ENCODE measurements around the gene LGALS16. TPM values are rescaled to one million over a fixed set of nuclear protein-coding genes. Genes with fewer than 3 reads are reported as not detected.

The LGALS16 gene
- polyA plus RNA-seq, 1 donor from 2014 or later = not detected

DNA sequence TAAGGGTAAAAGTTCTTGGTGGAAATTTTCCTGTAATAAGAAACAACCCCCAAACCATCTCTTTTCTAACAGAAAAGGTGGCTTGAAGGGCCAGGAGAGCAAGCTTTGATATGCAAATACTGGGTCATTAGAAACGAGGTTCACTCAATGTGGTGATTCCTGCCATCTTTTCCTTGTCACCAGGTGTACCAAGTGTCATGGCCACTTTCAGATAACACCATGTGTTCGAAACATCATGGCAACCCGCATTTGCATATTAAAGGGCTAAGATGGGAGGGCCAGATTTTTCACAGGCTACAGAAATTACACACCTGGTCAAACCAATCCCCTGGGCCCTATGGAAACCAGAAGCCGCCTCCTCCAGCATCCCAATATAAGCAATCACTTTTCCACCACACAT, 15.3 kb downstream of the LGALS16 start:
- no peaks in the 10 kb centered on the region for H3K9me2 ChIP-seq (ENCODE audit: insufficient read depth, low read length)
- TF ChIP-seq TAF1 (IDR thresholded peaks at IDR 0.05; ENCODE audit: low read depth) (no peak), MXI1 (conservative IDR thresholded peaks at IDR 0.05; ENCODE audit: poor library complexity, severe bottlenecking) (no peak), EP300 (conservative IDR thresholded peaks at IDR 0.05; ENCODE audit: poor library complexity, severe bottlenecking) (no peak), EZH2 (IDR thresholded peaks at IDR 0.05; ENCODE audit: borderline replicate concordance, insufficient read depth, low read length, poor library complexity, severe bottlenecking) (no peak), RAD21 (conservative IDR thresholded peaks at IDR 0.05) (no peak), SMC3 (conservative IDR thresholded peaks at IDR 0.05; ENCODE audit: poor library complexity) (no peak), POLR2AphosphoS5 (IDR thresholded peaks at IDR 0.05) (no peak)
- TF ChIP-seq, protein P1, sequence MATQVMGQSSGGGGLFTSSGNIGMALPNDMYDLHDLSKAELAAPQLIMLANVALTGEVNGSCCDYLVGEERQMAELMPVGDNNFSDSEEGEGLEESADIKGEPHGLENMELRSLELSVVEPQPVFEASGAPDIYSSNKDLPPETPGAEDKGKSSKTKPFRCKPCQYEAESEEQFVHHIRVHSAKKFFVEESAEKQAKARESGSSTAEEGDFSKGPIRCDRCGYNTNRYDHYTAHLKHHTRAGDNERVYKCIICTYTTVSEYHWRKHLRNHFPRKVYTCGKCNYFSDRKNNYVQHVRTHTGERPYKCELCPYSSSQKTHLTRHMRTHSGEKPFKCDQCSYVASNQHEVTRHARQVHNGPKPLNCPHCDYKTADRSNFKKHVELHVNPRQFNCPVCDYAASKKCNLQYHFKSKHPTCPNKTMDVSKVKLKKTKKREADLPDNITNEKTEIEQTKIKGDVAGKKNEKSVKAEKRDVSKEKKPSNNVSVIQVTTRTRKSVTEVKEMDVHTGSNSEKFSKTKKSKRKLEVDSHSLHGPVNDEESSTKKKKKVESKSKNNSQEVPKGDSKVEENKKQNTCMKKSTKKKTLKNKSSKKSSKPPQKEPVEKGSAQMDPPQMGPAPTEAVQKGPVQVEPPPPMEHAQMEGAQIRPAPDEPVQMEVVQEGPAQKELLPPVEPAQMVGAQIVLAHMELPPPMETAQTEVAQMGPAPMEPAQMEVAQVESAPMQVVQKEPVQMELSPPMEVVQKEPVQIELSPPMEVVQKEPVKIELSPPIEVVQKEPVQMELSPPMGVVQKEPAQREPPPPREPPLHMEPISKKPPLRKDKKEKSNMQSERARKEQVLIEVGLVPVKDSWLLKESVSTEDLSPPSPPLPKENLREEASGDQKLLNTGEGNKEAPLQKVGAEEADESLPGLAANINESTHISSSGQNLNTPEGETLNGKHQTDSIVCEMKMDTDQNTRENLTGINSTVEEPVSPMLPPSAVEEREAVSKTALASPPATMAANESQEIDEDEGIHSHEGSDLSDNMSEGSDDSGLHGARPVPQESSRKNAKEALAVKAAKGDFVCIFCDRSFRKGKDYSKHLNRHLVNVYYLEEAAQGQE (IDR thresholded peaks at IDR 0.05; ENCODE audit: borderline replicate concordance) = no peak
- TF ChIP-seq, protein P2, sequence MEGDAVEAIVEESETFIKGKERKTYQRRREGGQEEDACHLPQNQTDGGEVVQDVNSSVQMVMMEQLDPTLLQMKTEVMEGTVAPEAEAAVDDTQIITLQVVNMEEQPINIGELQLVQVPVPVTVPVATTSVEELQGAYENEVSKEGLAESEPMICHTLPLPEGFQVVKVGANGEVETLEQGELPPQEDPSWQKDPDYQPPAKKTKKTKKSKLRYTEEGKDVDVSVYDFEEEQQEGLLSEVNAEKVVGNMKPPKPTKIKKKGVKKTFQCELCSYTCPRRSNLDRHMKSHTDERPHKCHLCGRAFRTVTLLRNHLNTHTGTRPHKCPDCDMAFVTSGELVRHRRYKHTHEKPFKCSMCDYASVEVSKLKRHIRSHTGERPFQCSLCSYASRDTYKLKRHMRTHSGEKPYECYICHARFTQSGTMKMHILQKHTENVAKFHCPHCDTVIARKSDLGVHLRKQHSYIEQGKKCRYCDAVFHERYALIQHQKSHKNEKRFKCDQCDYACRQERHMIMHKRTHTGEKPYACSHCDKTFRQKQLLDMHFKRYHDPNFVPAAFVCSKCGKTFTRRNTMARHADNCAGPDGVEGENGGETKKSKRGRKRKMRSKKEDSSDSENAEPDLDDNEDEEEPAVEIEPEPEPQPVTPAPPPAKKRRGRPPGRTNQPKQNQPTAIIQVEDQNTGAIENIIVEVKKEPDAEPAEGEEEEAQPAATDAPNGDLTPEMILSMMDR (IDR thresholded peaks at IDR 0.05; ENCODE audit: poor library complexity, severe bottlenecking) = no peak
- H3F3A ChIP-seq (ENCODE audit: insufficient read depth, low read length, poor library complexity, severe bottlenecking) = no peaks in the 10 kb centered on the region
- H2AFZ ChIP-seq (ENCODE audit: low read depth, low read length) = no peak overlapping the region
- no peaks in the 10 kb centered on the region for H3K27me3 ChIP-seq (ENCODE audit: insufficient read depth, low read depth, low read length)
- no peaks in the 10 kb centered on the region for H3K36me3 ChIP-seq (ENCODE audit: insufficient read depth, low read length)
- H3K4me2 ChIP-seq (ENCODE audit: low read length) = no peak overlapping the region
- H3K9ac ChIP-seq (ENCODE audit: low read length) = no peak overlapping the region
- H3K4me3 ChIP-seq (ENCODE audit: low read length) = no peak overlapping the region
- H3K9me3 ChIP-seq (ENCODE audit: low read length) = no peaks in the 10 kb centered on the region
- H3K27ac ChIP-seq (ENCODE audit: low read length) = no peak overlapping the region
- H3K79me2 ChIP-seq (replicated peaks; ENCODE audit: insufficient read depth, low read length) = no peaks in the 10 kb centered on the region
- no peaks in the 10 kb centered on the region for H4K20me1 ChIP-seq (ENCODE audit: insufficient read depth)

DNA sequence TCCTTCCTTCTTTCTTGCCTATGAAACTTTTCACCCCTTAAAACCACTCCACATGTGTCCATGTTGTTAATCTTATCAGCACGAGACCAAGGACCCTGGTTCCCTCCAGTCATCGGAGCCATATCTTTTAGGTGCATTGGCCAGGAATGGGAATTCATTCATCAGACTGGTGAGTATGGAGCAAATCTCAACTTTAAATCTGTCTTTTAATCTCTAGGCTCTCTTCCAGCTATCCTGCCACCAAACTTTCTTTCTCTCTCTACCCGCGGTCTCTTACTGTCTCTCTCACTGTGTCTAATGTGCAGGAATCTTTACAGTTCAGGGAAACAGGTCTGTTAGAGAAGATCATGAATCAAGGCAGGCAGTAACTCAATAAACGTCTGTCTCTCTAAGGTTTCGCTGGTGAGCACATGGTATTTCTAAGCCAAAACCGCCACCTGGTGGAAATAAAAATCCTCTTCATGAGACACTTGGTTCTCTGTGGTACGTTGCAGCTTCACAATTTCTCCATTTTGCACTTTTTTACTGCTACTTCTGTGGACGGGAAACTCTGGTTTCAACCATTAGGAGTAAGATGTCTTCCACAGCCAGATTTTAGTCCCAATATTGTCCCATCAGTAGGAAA, 16.1 kb downstream of the LGALS16 start:
- Histone ChIP-seq H3K4me3 (ENCODE audit: low read length) (no peak overlapping the region), H3K27me3 (ENCODE audit: insufficient read depth, low read depth, low read length) (no peaks in the 10 kb centered on the region), H4K20me1 (ENCODE audit: insufficient read depth) (no peaks in the 10 kb centered on the region), H3K9me3 (ENCODE audit: low read length) (no peaks in the 10 kb centered on the region), H3F3A (ENCODE audit: insufficient read depth, low read length, poor library complexity, severe bottlenecking) (no peaks in the 10 kb centered on the region), H3K27ac (ENCODE audit: low read length) (no peak overlapping the region), H3K9me2 (ENCODE audit: insufficient read depth, low read length) (no peaks in the 10 kb centered on the region), H3K9ac (ENCODE audit: low read length) (no peak overlapping the region), H3K79me2 (replicated peaks; ENCODE audit: insufficient read depth, low read length) (no peaks in the 10 kb centered on the region), H3K36me3 (ENCODE audit: insufficient read depth, low read length) (no peaks in the 10 kb centered on the region), H3K4me2 (ENCODE audit: low read length) (no peak overlapping the region), H2AFZ (ENCODE audit: low read depth, low read length) (no peak overlapping the region)
- TF ChIP-seq, protein P1 (IDR thresholded peaks at IDR 0.05; ENCODE audit: borderline replicate concordance) = no peak
- TF ChIP-seq MXI1 (conservative IDR thresholded peaks at IDR 0.05; ENCODE audit: poor library complexity, severe bottlenecking) (peak; percentile 24), TAF1 (IDR thresholded peaks at IDR 0.05; ENCODE audit: low read depth) (no peak), RAD21 (conservative IDR thresholded peaks at IDR 0.05) (peak; percentile 91), EZH2 (IDR thresholded peaks at IDR 0.05; ENCODE audit: borderline replicate concordance, insufficient read depth, low read length, poor library complexity, severe bottlenecking) (no peak), SMC3 (conservative IDR thresholded peaks at IDR 0.05; ENCODE audit: poor library complexity) (peak; percentile 93), EP300 (conservative IDR thresholded peaks at IDR 0.05; ENCODE audit: poor library complexity, severe bottlenecking) (no peak), POLR2AphosphoS5 (IDR thresholded peaks at IDR 0.05) (no peak)
- TF ChIP-seq, protein P2 (IDR thresholded peaks at IDR 0.05; ENCODE audit: poor library complexity, severe bottlenecking) = peak; percentile 89

All from neural cell (in vitro differentiated cells).